ENCODE measurements around the gene COL4A3. TPM values are rescaled to one million over a fixed set of nuclear protein-coding genes. Genes with fewer than 3 reads are reported as not detected.

COL4A3 gene
- total RNA-seq, 2 donors from 2014 or later = 1.6 to 16.5 TPM

- intact Hi-C loops (cut with DNase I) = no loop called here
- no peak overlapping the region for H3K27ac ChIP-seq
- no peak overlapping the region for H3K4me3 ChIP-seq
- no peaks in the 10 kb centered on the region for H3K36me3 ChIP-seq (replicated peaks in 1 of 2; ENCODE audit: insufficient read depth in 1 of 2, low read depth in 2 of 2)
- no peak for DNase-seq
- H3K4me1 ChIP-seq = no peaks in the 10 kb centered on the region
- no peak for ATAC-seq
- no peaks in the 10 kb centered on the region for H3K9me3 ChIP-seq
- 93 to 96% methylated on average over 2 of the region's 2 CpGs for WGBS, 2 donors
- TF ChIP-seq POLR2A (IDR thresholded peaks at IDR 0.05) = no peak
- no peak for TF ChIP-seq CTCF (IDR thresholded peaks at IDR 0.05)
- H3K27me3 ChIP-seq = no peaks in the 10 kb centered on the region
Measured at GRCh38 chr2:227248876-227249275, 84.5 kb downstream of the COL4A3 start.

GRCh38 chr2:227252831-227253230 lies 88.4 kb downstream of the COL4A3 start:
- H3K27ac ChIP-seq = no peak overlapping the region
- intact Hi-C loops (cut with DNase I) = no loop called here
- TF ChIP-seq CTCF (IDR thresholded peaks at IDR 0.05) (no peak), POLR2A (IDR thresholded peaks at IDR 0.05) (no peak)
- no peaks in the 10 kb centered on the region for H3K9me3 ChIP-seq
- no peak for DNase-seq
- H3K36me3 ChIP-seq (replicated peaks in 1 of 2; ENCODE audit: insufficient read depth in 1 of 2, low read depth in 2 of 2) = no peaks in the 10 kb centered on the region
- 70 to 84% methylated on average over 2 of the region's 2 CpGs for WGBS, 2 donors
- H3K27me3 ChIP-seq = no peaks in the 10 kb centered on the region
- H3K4me1 ChIP-seq = no peaks in the 10 kb centered on the region
- H3K4me3 ChIP-seq = no peak overlapping the region
- no peak for ATAC-seq

- Histone ChIP-seq H3K36me3 (replicated peaks in 1 of 2; ENCODE audit: insufficient read depth in 1 of 2, low read depth in 2 of 2) (no peaks in the 10 kb centered on the region), H3K9me3 (no peaks in the 10 kb centered on the region), H3K27me3 (no peaks in the 10 kb centered on the region), H3K4me3 (no peak overlapping the region), H3K27ac (no peak overlapping the region), H3K4me1 (no peaks in the 10 kb centered on the region)
- ATAC-seq (no peak), DNase-seq (no peak)
- intact Hi-C loops (cut with DNase I) = no loop called here
- TF ChIP-seq CTCF (IDR thresholded peaks at IDR 0.05) (no peak), POLR2A (IDR thresholded peaks at IDR 0.05) (no peak)
Measured at GRCh38 chr2:227256605-227257004, 92.2 kb downstream of the COL4A3 start.

GRCh38 chr2:227257820-227258219 lies 93.4 kb downstream of the COL4A3 start:
- no peak for TF ChIP-seq CTCF (IDR thresholded peaks at IDR 0.05)
- no peak for TF ChIP-seq POLR2A (IDR thresholded peaks at IDR 0.05)
- no peak for ATAC-seq
- WGBS, 2 donors = 78 to 90% methylated on average over 5 of the region's 5 CpGs
- no peaks in the 10 kb centered on the region for H3K36me3 ChIP-seq (replicated peaks in 1 of 2; ENCODE audit: insufficient read depth in 1 of 2, low read depth in 2 of 2)
- no peak overlapping the region for H3K27ac ChIP-seq
- no peaks in the 10 kb centered on the region for H3K27me3 ChIP-seq
- intact Hi-C loops (cut with DNase I) = no loop called here
- no peak for DNase-seq
- H3K4me3 ChIP-seq = no peak overlapping the region
- H3K9me3 ChIP-seq = no peaks in the 10 kb centered on the region
- no peaks in the 10 kb centered on the region for H3K4me1 ChIP-seq

- H3K27me3 ChIP-seq = no peaks in the 10 kb centered on the region
- no peak for DNase-seq
- no peak overlapping the region for H3K27ac ChIP-seq
- H3K36me3 ChIP-seq (replicated peaks in 1 of 2; ENCODE audit: insufficient read depth in 1 of 2, low read depth in 2 of 2) = no peaks in the 10 kb centered on the region
- no peak overlapping the region for H3K4me3 ChIP-seq
- WGBS, 2 donors = 92 to 94% methylated on average over 5 of the region's 5 CpGs
- no peak for ATAC-seq
- TF ChIP-seq POLR2A (IDR thresholded peaks at IDR 0.05) (no peak), CTCF (IDR thresholded peaks at IDR 0.05) (no peak)
- no peaks in the 10 kb centered on the region for H3K4me1 ChIP-seq
- intact Hi-C loops (cut with DNase I) = no loop called here
- no peaks in the 10 kb centered on the region for H3K9me3 ChIP-seq
Measured at GRCh38 chr2:227260041-227260440, 95.6 kb downstream of the COL4A3 start.
